Stimulated activated CD4-positive, alpha-beta T cell treated with anti-CD3 and anti-CD28 coated beads, Interleukin-2, amount 100 ng/mL, for 4 hours (primary cell): ENCODE data around the gene HECTD1.
A peak's percentile ranks its signal among the peaks of the same experiment; 100 is the strongest.
"Not testable (repeated sequence)": the region's sequence is repeated elsewhere in the genome, so short reads cannot be mapped to it uniquely, and the experiment has no call there.

Source experiments
- DNase-seq: peaks from one replicate; pipeline ENCODE4 v3.0.0-alpha.2; 2020; ENCODE audit warnings: low read depth

Gene HECTD1

GRCh38 chr14:31228533-31228932 lies 20.9 kb upstream of the HECTD1 start:
- no peak for DNase-seq

- no peak for DNase-seq
Measured at GRCh38 chr14:31224808-31225207, 17.2 kb upstream of the HECTD1 start.

- no peak for DNase-seq
Measured at GRCh38 chr14:31223331-31223730, 15.7 kb upstream of the HECTD1 start.

- DNase-seq: no peak
Measured at GRCh38 chr14:31222834-31223233, 15.2 kb upstream of the HECTD1 start.

GRCh38 chr14:31221266-31221665 lies 13.7 kb upstream of the HECTD1 start:
- DNase-seq: no peak

- DNase-seq: no peak
Measured at GRCh38 chr14:31219169-31219568, 11.6 kb upstream of the HECTD1 start.

GRCh38 chr14:31216359-31216758 lies 8.8 kb upstream of the HECTD1 start:
- no peak for DNase-seq

- no peak for DNase-seq
Measured at GRCh38 chr14:31212893-31213292, 5.3 kb upstream of the HECTD1 start.

- no peak for DNase-seq
Measured at GRCh38 chr14:31209605-31210004, 2.0 kb upstream of the HECTD1 start.

- no peak for DNase-seq
Measured at GRCh38 chr14:31208546-31209424, 1.2 kb upstream of the HECTD1 start.

GRCh38 chr14:31207287-31207754 lies 272 bp downstream of the HECTD1 start:
- no peak for DNase-seq

GRCh38 chr14:31206536-31207286 lies 882 bp downstream of the HECTD1 start:
- DNase-seq: peak; percentile 19

- DNase-seq: no peak
Measured at GRCh38 chr14:31205681-31206535, 1.7 kb downstream of the HECTD1 start.

GRCh38 chr14:31204593-31205534 lies 2.7 kb downstream of the HECTD1 start:
- DNase-seq: no peak

- DNase-seq: not testable (repeated sequence)
Measured at GRCh38 chr14:31203899-31204592, 3.5 kb downstream of the HECTD1 start.

- DNase-seq: no peak
Measured at GRCh38 chr14:31203414-31203742, 4.2 kb downstream of the HECTD1 start.

GRCh38 chr14:31201111-31201510 lies 6.5 kb downstream of the HECTD1 start:
- no peak for DNase-seq

GRCh38 chr14:31200702-31200990 lies 6.9 kb downstream of the HECTD1 start:
- DNase-seq: no peak

GRCh38 chr14:31197671-31198070 lies 9.9 kb downstream of the HECTD1 start:
- DNase-seq: no peak

GRCh38 chr14:31196839-31197492 lies 10.6 kb downstream of the HECTD1 start:
- no peak for DNase-seq
